ENCODE measurements around the gene ADSL.

ADSL gene

GRCh38 chr22:40420341-40421081 is 74.2 kb downstream of the ADSL start:
- no peak for DNase-seq

- no peak for DNase-seq
Observed at GRCh38 chr22:40421082-40421350, 74.7 kb downstream of the ADSL start.

- DNase-seq = no peak
Observed at GRCh38 chr22:40421941-40422340, 75.6 kb downstream of the ADSL start.

- DNase-seq = no peak
Observed at GRCh38 chr22:40422558-40423309, 76.4 kb downstream of the ADSL start.

- DNase-seq = no peak
Observed at GRCh38 chr22:40423310-40423688, 77.0 kb downstream of the ADSL start.

GRCh38 chr22:40423882-40424640 is 77.8 kb downstream of the ADSL start:
- no peak for DNase-seq

- no peak for DNase-seq
Observed at GRCh38 chr22:40425082-40425481, 78.8 kb downstream of the ADSL start.

- DNase-seq = no peak
Observed at GRCh38 chr22:40426594-40427333, 80.5 kb downstream of the ADSL start.

GRCh38 chr22:40428796-40429195 is 82.5 kb downstream of the ADSL start:
- no peak for DNase-seq

- no peak for DNase-seq
Observed at GRCh38 chr22:40429481-40429880, 83.2 kb downstream of the ADSL start.

GRCh38 chr22:40430991-40431390 is 84.7 kb downstream of the ADSL start:
- no peak for DNase-seq

GRCh38 chr22:40432157-40432556 is 85.9 kb downstream of the ADSL start:
- DNase-seq = no peak

- no peak for DNase-seq
Observed at GRCh38 chr22:40432625-40433024, 86.3 kb downstream of the ADSL start.

- no peak for DNase-seq
Observed at GRCh38 chr22:40433416-40434090, 87.3 kb downstream of the ADSL start.

- no peak for DNase-seq
Observed at GRCh38 chr22:40434106-40434505, 87.8 kb downstream of the ADSL start.

- no peak for DNase-seq
Observed at GRCh38 chr22:40434745-40435144, 88.4 kb downstream of the ADSL start.

- peak; percentile 12 for DNase-seq
Observed at GRCh38 chr22:40436505-40437431, 90.5 kb downstream of the ADSL start.
